GM19468 (cell line): ENCODE results near the gene TAS2R16.

Experiments used
- ATAC-seq: cut with Tn5 transposase; IDR thresholded peaks from one replicate; pipeline ENCODE4 v1.9.1; 2021; ENCODE audit warnings: mild to moderate bottlenecking, moderate library complexity, moderate number of reproducible peaks; ENCODE audit not compliant: unreplicated experiment; ENCODE audit errors: extremely low read depth

TAS2R16 gene

GRCh38 chr7:122995600-122995999 is at the start of gene TAS2R16:
Gene TAS2R16 (minus strand): TSS chr7:122995700. CDS start chr7:122995634, 66 bp downstream.
- no peak for ATAC-seq

GRCh38 chr7:123043642-123044041 is 48.1 kb upstream of the TAS2R16 start:
- ATAC-seq, result no peak

GRCh38 chr7:123041101-123041500 is 45.6 kb upstream of the TAS2R16 start:
- no peak for ATAC-seq

- ATAC-seq, result no peak
Observed at GRCh38 chr7:123039269-123039668, 43.8 kb upstream of the TAS2R16 start.

- ATAC-seq, result no peak
Observed at GRCh38 chr7:123034106-123034505, 38.6 kb upstream of the TAS2R16 start.

- ATAC-seq, result no peak
Observed at GRCh38 chr7:123030631-123031030, 35.1 kb upstream of the TAS2R16 start.

- no peak for ATAC-seq
Observed at GRCh38 chr7:123028339-123028738, 32.8 kb upstream of the TAS2R16 start.

- no peak for ATAC-seq
Observed at GRCh38 chr7:123026251-123026650, 30.8 kb upstream of the TAS2R16 start.

GRCh38 chr7:123024989-123025758 is 29.7 kb upstream of the TAS2R16 start:
- no peak for ATAC-seq

GRCh38 chr7:123023126-123023525 is 27.6 kb upstream of the TAS2R16 start:
- ATAC-seq, result no peak

GRCh38 chr7:123022576-123022975 is 27.1 kb upstream of the TAS2R16 start:
- no peak for ATAC-seq

- ATAC-seq, result no peak
Observed at GRCh38 chr7:123012435-123012834, 16.9 kb upstream of the TAS2R16 start.

- no peak for ATAC-seq
Observed at GRCh38 chr7:123011766-123012369, 16.4 kb upstream of the TAS2R16 start.

GRCh38 chr7:123004931-123005330 is 9.4 kb upstream of the TAS2R16 start:
- no peak for ATAC-seq

GRCh38 chr7:123003539-123004126 is 8.1 kb upstream of the TAS2R16 start:
- no peak for ATAC-seq

- ATAC-seq, result no peak
Observed at GRCh38 chr7:122989577-122989976, 5.9 kb downstream of the TAS2R16 start.

- no peak for ATAC-seq
Observed at GRCh38 chr7:122989041-122989440, 6.5 kb downstream of the TAS2R16 start.

- ATAC-seq, result no peak
Observed at GRCh38 chr7:122988333-122988732, 7.2 kb downstream of the TAS2R16 start.

- ATAC-seq, result no peak
Observed at GRCh38 chr7:122987463-122987862, 8.0 kb downstream of the TAS2R16 start.

GRCh38 chr7:122984021-122984420 is 11.5 kb downstream of the TAS2R16 start:
- ATAC-seq, result no peak

GRCh38 chr7:122983261-122983660 is 12.2 kb downstream of the TAS2R16 start:
- no peak for ATAC-seq
